K562 (cell line): Measurements from ENCODE around the gene ANAPC2. TPM values are rescaled to one million over a fixed set of nuclear protein-coding genes. Genes with fewer than 3 reads are reported as not detected.

ENCODE experiments used
- ATF7 ChIP-seq: fragments of 450-650 bp; IDR thresholded peaks from 2 replicates; pipeline ENCODE4 v1.7.1; 2014; ENCODE audit warnings: mild to moderate bottlenecking, moderate library complexity
- CSDE1 ChIP-seq, 2 experiments: fragments of 450-650 bp; IDR thresholded peaks; 2 replicates each; pipeline ENCODE4 v1.6.1; 2016; ENCODE audit warnings: mild to moderate bottlenecking in 1 of 2
- DIDO1 ChIP-seq: fragments of 450-650 bp; IDR thresholded peaks from 2 replicates; pipeline ENCODE4 v1.6.1; 2016; ENCODE audit warnings: low read depth, missing biosample characterization, missing genetic modification characterization
- E2F8 ChIP-seq: fragments of 450-650 bp; IDR thresholded peaks from 2 replicates; pipeline ENCODE4 v1.7.1; 2018; ENCODE audit warnings: mild to moderate bottlenecking, low read depth; ENCODE audit not compliant: partially characterized antibody
- ELF1 ChIP-seq: fragments of 200-800 bp; sonication (Bioruptor generic); IDR thresholded peaks from 2 replicates; pipeline ENCODE4 v1.6.1; 2016; ENCODE audit warnings: missing genetic modification characterization, missing compliant biosample characterization
- FOXJ3 ChIP-seq: sonication (generic); formaldehyde crosslinking; IDR thresholded peaks from 2 replicates; pipeline ENCODE4 v1.4.0; 2020; ENCODE audit warnings: mild to moderate bottlenecking, missing genetic modification reagents
- MYC ChIP-seq, 2 experiments: fragments of 250-450 bp in 1 of 2; sonication (Bioruptor Pico) in 1 of 2; IDR thresholded peaks; 2 replicates each; pipeline versions ENCODE4 v1.5.1 to v1.6.1; 2012 to 2021; ENCODE audit warnings: low read depth in 2 of 2, borderline replicate concordance in 1 of 2, improper control_type of control experiment in 1 of 2, low read length in 1 of 2, mild to moderate bottlenecking in 1 of 2, moderate library complexity in 1 of 2
- NR2C1 ChIP-seq, 2 experiments: fragments of 450-650 bp; IDR thresholded peaks; 2 replicates each; pipeline ENCODE4 v1.6.1; 2017; ENCODE audit warnings: mild to moderate bottlenecking in 2 of 2, antibody characterized with exemption in 1 of 2, inconsistent platforms in 1 of 2, missing compliant biosample characterization in 1 of 2, missing genetic modification characterization in 1 of 2
- SMARCE1 ChIP-seq: fragments of 450-650 bp; IDR thresholded peaks from 2 replicates; pipeline ENCODE4 v1.7.1; 2016; ENCODE audit warnings: mild to moderate bottlenecking
- SRSF9 ChIP-seq: fragments of 200-400 bp; formaldehyde crosslinking; IDR thresholded peaks from 2 replicates; pipeline ENCODE4 v1.6.1; 2017; ENCODE audit warnings: low read depth, low read length, borderline replicate concordance
- ZFX ChIP-seq: sonication (generic); formaldehyde crosslinking; IDR thresholded peaks from 2 replicates; pipeline ENCODE4 v1.8.0; 2022; ENCODE audit warnings: mild to moderate bottlenecking, missing genetic modification reagents, moderate library complexity
- polyA plus RNA-seq, 8 experiments: library from polyadenylated mRNA; depleted of rRNA in 4 of 8; stranded (reverse) in 5 of 8; unstranded in 3 of 8; fragments of >200 nt; fragmentation: Nextera tagmentation in 2 of 8; fragmentation: Illumina TruSeq in 1 of 8; extraction: Ambion mirVana in 2 of 8; extraction: Trizol in 1 of 8; gene quantifications; 2 replicates each; pipeline versions ENCODE4 v1.2.1 to v1.2.3, GENCODE V29; 2011 to 2014; ENCODE audit warnings: inconsistent platforms in 1 of 8, missing spikeins in 1 of 8
- total RNA-seq, 7 experiments: library from RNA; depleted of rRNA in 6 of 7; stranded (reverse); fragments of >200 nt in 6 of 7; fragmentation: Illumina TruSeq in 2 of 7; extraction: Trizol in 2 of 7; gene quantifications; 2 replicates each; pipeline versions ENCODE4 v1.2.1 to v1.2.3, GENCODE V29; 2011 to 2021; ENCODE audit warnings: low replicate concordance in 1 of 7
- TF ChIP-seq, protein P1 (sequence below): sonication (generic); formaldehyde crosslinking; IDR thresholded peaks from 2 replicates; pipeline ENCODE4 v1.8.0; 2022; ENCODE audit warnings: missing genetic modification reagents, mild to moderate bottlenecking, moderate library complexity, borderline replicate concordance
- TF ChIP-seq, protein P2 (sequence below): fragments of 450-650 bp; IDR thresholded peaks from 2 replicates; pipeline ENCODE4 v1.6.1; 2016; ENCODE audit warnings: borderline replicate concordance
- TF ChIP-seq, protein P3 (sequence below), 2 experiments: IDR thresholded peaks; 2 replicates each; pipeline ENCODE4 v1.6.1; 2012; ENCODE audit warnings: improper control_type of control experiment in 2 of 2, low read depth in 2 of 2, low read length in 2 of 2, borderline replicate concordance in 1 of 2
- TF ChIP-seq, protein P4 (sequence below): conservative IDR thresholded peaks from 2 replicates; pipeline ENCODE4 v1.6.1; 2011; ENCODE audit warnings: low read depth, mild to moderate bottlenecking, low read length; ENCODE audit not compliant: control insufficient read depth

ANAPC2 gene
- total and polyA plus RNA-seq, 9 of the 15 experiments (the other 6 are each of a cell fraction or from before 2014, with no cell fraction given), result 0.11 to 56.5 (median 17.1) TPM; not detected in 1

DNA sequence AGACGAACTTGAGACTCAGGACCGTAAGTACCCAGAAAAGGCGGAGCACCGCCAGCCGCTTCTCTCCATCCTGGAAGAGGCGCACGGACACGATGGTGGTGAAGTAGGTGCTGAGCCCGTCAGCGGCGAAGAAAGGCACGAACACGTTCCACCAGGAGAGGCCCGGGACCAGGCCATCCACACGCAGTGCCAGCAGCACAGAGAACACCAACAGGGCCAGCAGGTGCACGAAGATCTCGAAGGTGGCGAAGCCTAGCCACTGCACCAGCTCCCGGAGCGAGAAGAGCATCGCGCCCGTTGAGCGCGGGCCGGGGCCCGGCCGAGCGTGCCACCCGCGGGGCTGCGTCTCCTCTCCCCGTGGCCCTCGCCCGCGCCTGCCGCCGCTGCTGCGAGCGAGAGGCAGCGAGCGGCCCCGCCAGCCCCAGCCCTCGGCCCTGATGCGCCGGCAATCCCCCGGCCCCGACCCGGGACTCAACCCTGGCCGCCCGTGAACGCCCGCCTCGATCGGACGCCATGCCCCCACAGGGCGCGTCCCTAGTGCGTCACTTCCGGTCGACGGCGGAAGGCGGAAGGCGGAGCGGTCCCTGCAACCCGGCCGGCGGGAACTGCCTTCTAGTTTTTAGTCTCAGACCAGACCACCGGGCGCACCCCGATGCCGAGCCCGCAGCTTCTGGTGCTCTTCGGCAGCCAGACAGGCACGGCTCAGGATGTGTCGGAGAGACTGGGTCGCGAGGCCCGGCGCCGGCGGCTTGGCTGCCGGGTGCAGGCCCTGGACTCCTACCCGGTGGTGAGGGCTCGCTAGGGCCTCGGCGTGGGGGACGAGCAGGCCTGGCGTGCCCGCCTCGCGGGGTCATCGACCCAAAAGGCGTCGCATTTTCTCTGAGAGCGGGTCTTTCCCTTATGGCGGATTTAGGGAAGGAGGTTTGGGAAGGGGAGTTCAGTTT is 17.0 kb upstream of the ANAPC2 start, which contains the start of the genes NDOR1 and TMEM203 (continued):
- TF ChIP-seq E2F8, result peak; percentile 97
- TF ChIP-seq MYC (IDR thresholded peaks at IDR 0.05; ENCODE audit: low read depth, low read length), result peak; percentile 84
- peak; percentile 18; the same call in 1 of the 2 replicates for TF ChIP-seq MYC (CRISPR knock-in tag; IDR thresholded peaks at IDR 0.05; ENCODE audit: borderline replicate concordance, low read depth)
- TF ChIP-seq ELF1, result peak; percentile 96
- TF ChIP-seq, protein P1, sequence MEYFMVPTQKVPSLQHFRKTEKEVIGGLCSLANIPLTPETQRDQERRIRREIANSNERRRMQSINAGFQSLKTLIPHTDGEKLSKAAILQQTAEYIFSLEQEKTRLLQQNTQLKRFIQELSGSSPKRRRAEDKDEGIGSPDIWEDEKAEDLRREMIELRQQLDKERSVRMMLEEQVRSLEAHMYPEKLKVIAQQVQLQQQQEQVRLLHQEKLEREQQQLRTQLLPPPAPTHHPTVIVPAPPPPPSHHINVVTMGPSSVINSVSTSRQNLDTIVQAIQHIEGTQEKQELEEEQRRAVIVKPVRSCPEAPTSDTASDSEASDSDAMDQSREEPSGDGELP (CRISPR knock-in tag), result peak; percentile 54; the same call in 1 of the 2 replicates
- TF ChIP-seq ZFX, result peak; percentile 88
- peak; percentile 75 for TF ChIP-seq ATF7
- no peak for TF ChIP-seq SRSF9
- TF ChIP-seq, protein P2, sequence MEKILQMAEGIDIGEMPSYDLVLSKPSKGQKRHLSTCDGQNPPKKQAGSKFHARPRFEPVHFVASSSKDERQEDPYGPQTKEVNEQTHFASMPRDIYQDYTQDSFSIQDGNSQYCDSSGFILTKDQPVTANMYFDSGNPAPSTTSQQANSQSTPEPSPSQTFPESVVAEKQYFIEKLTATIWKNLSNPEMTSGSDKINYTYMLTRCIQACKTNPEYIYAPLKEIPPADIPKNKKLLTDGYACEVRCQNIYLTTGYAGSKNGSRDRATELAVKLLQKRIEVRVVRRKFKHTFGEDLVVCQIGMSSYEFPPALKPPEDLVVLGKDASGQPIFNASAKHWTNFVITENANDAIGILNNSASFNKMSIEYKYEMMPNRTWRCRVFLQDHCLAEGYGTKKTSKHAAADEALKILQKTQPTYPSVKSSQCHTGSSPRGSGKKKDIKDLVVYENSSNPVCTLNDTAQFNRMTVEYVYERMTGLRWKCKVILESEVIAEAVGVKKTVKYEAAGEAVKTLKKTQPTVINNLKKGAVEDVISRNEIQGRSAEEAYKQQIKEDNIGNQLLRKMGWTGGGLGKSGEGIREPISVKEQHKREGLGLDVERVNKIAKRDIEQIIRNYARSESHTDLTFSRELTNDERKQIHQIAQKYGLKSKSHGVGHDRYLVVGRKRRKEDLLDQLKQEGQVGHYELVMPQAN, result peak; percentile 89
- no peak for TF ChIP-seq FOXJ3 (CRISPR knock-in tag)
- no peak for TF ChIP-seq NR2C1 (IDR thresholded peaks at IDR 0.05)
- peak; percentile 50 for TF ChIP-seq NR2C1 (tag; IDR thresholded peaks at IDR 0.05)
- TF ChIP-seq, protein P3, sequence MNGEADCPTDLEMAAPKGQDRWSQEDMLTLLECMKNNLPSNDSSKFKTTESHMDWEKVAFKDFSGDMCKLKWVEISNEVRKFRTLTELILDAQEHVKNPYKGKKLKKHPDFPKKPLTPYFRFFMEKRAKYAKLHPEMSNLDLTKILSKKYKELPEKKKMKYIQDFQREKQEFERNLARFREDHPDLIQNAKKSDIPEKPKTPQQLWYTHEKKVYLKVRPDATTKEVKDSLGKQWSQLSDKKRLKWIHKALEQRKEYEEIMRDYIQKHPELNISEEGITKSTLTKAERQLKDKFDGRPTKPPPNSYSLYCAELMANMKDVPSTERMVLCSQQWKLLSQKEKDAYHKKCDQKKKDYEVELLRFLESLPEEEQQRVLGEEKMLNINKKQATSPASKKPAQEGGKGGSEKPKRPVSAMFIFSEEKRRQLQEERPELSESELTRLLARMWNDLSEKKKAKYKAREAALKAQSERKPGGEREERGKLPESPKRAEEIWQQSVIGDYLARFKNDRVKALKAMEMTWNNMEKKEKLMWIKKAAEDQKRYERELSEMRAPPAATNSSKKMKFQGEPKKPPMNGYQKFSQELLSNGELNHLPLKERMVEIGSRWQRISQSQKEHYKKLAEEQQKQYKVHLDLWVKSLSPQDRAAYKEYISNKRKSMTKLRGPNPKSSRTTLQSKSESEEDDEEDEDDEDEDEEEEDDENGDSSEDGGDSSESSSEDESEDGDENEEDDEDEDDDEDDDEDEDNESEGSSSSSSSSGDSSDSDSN (IDR thresholded peaks at IDR 0.05; ENCODE audit: borderline replicate concordance in 1 of 2, low read depth in 2 of 2, low read length in 2 of 2), result 0 out of 4 replicates have a peak, but pooled peaks have one; percentile 29 to 39
- no peak for TF ChIP-seq SMARCE1
- TF ChIP-seq, protein P4, sequence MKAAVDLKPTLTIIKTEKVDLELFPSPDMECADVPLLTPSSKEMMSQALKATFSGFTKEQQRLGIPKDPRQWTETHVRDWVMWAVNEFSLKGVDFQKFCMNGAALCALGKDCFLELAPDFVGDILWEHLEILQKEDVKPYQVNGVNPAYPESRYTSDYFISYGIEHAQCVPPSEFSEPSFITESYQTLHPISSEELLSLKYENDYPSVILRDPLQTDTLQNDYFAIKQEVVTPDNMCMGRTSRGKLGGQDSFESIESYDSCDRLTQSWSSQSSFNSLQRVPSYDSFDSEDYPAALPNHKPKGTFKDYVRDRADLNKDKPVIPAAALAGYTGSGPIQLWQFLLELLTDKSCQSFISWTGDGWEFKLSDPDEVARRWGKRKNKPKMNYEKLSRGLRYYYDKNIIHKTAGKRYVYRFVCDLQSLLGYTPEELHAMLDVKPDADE, result peak; percentile 80; the same call in 1 of the 2 replicates
- peak; percentile 85 for TF ChIP-seq DIDO1 (tag)
- TF ChIP-seq CSDE1 (IDR thresholded peaks at IDR 0.05), result peak in 1 of 2 experiments; percentile 29; a peak in 1 of 4 replicates
